EL (cell line): ENCODE results near the gene SEC14L2.

Source experiments
- DNase-seq: peaks from one replicate; pipeline ENCODE4 v3.0.0-alpha.2; 2016

Gene SEC14L2

GRCh38 chr22:30408388-30409102 lies 11.7 kb downstream of the SEC14L2 start:
- peak; percentile 92 for DNase-seq

DNA sequence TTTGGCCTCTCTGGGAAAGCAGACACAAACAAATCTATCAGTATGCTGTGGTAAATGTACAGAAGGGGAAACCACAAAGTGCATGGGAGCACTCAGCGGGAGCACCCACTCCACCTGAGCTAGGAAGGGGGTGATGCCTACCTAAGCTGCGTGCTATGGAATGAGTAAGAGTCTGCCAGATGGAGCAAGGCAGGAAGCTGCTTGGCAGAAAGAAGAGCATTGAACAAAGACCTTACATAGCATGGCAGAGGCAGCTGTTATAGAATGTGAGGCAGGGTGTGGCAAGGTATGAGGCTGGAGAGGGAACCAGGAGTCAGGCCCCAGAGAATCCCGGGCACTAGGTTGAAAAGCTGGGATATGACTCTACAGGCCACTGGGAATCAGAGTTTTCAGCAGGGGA lies 15.0 kb downstream of the SEC14L2 start:
- no peak for DNase-seq

- no peak for DNase-seq
These were observed 16.2 kb downstream of the SEC14L2 start for GRCh38 chr22:30413001-30413400.

- no peak for DNase-seq
These were observed 17.1 kb downstream of the SEC14L2 start for GRCh38 chr22:30413745-30414524.

GRCh38 chr22:30414525-30415047 lies 17.8 kb downstream of the SEC14L2 start:
- no peak for DNase-seq

- DNase-seq, result no peak
These were observed 19.6 kb downstream of the SEC14L2 start for GRCh38 chr22:30416403-30416802.

DNA sequence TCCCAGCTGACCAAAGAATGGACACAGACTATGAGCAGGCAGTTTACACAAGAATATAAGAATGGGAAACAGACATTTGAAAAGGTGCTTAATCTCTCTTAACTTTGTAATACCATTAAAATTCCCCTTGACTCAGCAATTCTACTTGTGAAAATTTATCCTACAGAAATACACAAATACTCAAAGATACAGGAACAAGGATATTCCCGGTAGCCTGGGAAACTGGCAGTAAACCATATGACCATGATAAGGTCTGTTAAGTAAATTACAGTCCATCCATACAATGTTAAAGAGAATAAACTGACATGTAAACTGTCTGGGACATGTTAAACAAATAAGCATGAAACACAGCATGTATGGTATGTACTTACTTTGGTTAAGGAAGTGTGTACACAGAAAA lies 20.0 kb downstream of the SEC14L2 start:
- DNase-seq, result no peak

GRCh38 chr22:30420347-30421125 lies 23.7 kb downstream of the SEC14L2 start:
- DNase-seq, result peak; percentile 85

- DNase-seq, result no peak
These were observed 25.1 kb downstream of the SEC14L2 start for GRCh38 chr22:30421695-30422480.

GRCh38 chr22:30422481-30423300 lies 25.9 kb downstream of the SEC14L2 start:
- DNase-seq, result peak; percentile 98

DNA sequence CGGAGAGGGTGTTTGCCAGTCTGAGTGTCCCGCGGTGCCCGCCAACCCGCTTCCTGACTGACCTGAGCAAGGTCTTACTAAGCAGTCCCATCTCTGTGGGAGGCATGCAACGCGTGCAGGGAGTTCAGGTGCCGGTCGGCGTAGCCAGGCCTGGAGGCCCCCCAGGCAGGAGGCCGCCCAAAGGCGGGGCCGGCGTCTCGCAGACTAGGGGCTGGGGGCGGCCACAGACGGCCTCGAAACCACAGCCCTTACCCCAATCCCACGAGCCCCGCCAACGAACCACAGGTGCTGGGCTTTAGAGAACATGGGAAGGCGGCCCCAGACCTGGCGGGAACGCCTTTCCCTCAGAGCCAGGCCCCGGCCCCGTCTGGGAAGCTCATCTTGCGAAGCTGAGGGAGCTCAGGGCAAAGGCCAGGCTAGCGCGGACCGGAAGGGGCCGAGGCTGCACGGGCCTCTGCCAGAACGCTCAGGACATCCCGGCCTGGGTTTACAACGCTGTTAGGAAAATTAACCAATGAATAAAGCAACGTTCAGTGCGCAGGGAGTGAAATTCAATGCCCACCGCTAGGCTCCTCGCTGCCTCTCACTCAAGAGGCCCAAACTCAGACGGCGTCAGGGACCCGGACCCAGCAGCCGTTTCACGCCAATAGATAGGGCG lies 26.6 kb downstream of the SEC14L2 start:
- no peak for DNase-seq

DNA sequence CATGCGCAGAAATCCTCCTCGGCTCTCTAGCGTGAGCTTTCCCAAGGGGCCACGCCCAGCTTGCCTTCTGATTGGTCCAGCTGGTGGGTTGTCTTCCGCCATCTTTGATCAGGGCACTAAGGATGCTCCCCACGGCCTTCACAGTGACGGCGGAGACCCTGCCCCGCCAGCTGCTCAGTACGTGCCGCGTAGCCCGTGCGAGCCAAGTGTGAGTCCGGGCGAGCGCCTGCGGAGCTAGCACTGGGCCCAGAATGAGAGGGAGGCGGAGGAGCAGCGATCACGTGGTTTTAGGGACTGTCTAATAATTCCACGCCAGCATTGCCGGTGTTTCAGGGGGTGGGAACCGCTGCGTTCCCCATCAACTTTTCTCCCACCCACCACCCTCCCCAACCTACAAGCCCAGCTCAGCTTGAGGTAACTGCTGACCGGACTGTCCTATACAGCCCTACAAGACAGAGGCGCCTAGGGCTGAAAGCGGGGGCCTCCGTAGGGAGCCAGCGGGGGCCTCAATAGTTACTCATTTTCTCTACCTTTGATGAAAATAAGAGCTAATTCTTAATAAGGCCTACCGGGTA lies 27.2 kb downstream of the SEC14L2 start:
- DNase-seq, result peak; percentile 100

- DNase-seq, result no peak
These were observed 27.9 kb downstream of the SEC14L2 start for GRCh38 chr22:30424534-30425326.

- no peak for DNase-seq
These were observed 28.5 kb downstream of the SEC14L2 start for GRCh38 chr22:30425327-30425615.

- DNase-seq, result peak; percentile 80
These were observed 29.0 kb downstream of the SEC14L2 start, which contains the start of gene MTFP1 for GRCh38 chr22:30425616-30426387. TSS of gene MTFP1 (plus strand) at chr22:30425768. CDS start at chr22:30425880, 112 bp downstream.

- peak; percentile 80 for DNase-seq
These were observed 29.9 kb downstream of the SEC14L2 start for GRCh38 chr22:30426388-30427353.

- no peak for DNase-seq
These were observed 31.1 kb downstream of the SEC14L2 start for GRCh38 chr22:30427871-30428270.

DNA sequence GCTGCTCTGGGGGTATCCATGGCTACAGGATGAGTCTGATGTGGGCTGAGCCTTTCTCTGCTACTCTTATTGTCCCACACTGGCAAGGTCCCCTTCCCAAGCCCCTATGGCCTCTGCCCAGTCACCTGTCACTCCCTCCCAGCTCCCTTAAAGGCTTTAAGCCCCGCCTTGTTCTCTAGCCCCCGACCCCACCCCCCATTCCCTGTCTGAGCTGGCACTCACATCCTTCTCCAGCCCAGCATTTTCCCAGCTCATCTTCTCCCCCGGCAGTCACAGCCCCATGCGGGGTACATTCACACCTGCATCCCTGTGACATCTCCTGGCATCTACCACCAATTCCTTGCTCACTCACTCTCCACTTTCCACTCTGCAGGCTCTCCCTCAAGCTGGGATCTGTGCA lies 33.1 kb downstream of the SEC14L2 start:
- no peak for DNase-seq
